NB4 (cell line): ENCODE results near the gene CHCHD6.

Experiments
- DNase-seq: peaks from one replicate; pipeline ENCODE4 v3.0.0; 2010; ENCODE audit warnings: low read depth
- H3K4me3 ChIP-seq: one replicate; pipeline ENCODE4 v1.5.1; 2011; ENCODE audit warnings: mild to moderate bottlenecking, low read depth, low read length, moderate library complexity
- MYC ChIP-seq: IDR thresholded peaks from 2 replicates; pipeline ENCODE4 v1.6.1; 2011; ENCODE audit warnings: low read depth, low read length
- POLR2A ChIP-seq: IDR thresholded peaks from 2 replicates; pipeline ENCODE4 v1.6.1; 2011; ENCODE audit warnings: mild to moderate bottlenecking; ENCODE audit not compliant: insufficient read length; ENCODE audit errors: extremely low read depth
- TF ChIP-seq, protein P1 (sequence below): IDR thresholded peaks from one replicate; pipeline ENCODE4 v1.5.1; 2012; ENCODE audit warnings: low read depth, low read length
- TF ChIP-seq, protein P2 (sequence below): IDR thresholded peaks from 2 replicates; pipeline ENCODE4 v1.6.1; 2011; ENCODE audit warnings: low read depth, low read length

The CHCHD6 gene

DNA sequence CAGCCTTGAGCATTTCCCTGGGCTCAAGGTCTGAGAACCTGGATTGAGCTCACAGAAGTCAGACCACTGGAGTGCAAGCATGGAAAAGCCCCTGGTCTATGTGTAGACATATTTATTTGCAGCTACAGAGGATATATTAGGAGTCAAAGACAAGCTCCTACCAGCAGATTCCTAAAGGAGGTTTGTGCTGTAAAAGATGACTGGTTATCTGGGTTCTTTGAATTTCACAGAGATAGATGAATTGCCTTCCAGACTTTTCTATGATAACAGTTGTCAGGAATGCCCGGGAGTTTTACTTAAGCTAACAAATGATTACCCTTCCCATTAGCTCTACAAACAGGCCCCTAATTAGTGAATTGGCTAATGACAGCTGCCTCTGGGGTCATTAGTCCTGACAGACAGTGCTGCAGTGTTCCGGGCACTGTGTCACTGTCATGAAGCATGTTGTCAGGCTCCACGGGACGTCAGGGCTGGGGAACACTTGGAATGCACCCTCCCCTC, 230.0 kb downstream of the CHCHD6 start:
- no peak overlapping the region for H3K4me3 ChIP-seq
- DNase-seq: no peak
- TF ChIP-seq, protein P1, sequence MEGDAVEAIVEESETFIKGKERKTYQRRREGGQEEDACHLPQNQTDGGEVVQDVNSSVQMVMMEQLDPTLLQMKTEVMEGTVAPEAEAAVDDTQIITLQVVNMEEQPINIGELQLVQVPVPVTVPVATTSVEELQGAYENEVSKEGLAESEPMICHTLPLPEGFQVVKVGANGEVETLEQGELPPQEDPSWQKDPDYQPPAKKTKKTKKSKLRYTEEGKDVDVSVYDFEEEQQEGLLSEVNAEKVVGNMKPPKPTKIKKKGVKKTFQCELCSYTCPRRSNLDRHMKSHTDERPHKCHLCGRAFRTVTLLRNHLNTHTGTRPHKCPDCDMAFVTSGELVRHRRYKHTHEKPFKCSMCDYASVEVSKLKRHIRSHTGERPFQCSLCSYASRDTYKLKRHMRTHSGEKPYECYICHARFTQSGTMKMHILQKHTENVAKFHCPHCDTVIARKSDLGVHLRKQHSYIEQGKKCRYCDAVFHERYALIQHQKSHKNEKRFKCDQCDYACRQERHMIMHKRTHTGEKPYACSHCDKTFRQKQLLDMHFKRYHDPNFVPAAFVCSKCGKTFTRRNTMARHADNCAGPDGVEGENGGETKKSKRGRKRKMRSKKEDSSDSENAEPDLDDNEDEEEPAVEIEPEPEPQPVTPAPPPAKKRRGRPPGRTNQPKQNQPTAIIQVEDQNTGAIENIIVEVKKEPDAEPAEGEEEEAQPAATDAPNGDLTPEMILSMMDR: no peak
- TF ChIP-seq MYC (no peak), POLR2A (no peak)
- TF ChIP-seq, protein P2, sequence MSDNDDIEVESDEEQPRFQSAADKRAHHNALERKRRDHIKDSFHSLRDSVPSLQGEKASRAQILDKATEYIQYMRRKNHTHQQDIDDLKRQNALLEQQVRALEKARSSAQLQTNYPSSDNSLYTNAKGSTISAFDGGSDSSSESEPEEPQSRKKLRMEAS: no peak

DNA sequence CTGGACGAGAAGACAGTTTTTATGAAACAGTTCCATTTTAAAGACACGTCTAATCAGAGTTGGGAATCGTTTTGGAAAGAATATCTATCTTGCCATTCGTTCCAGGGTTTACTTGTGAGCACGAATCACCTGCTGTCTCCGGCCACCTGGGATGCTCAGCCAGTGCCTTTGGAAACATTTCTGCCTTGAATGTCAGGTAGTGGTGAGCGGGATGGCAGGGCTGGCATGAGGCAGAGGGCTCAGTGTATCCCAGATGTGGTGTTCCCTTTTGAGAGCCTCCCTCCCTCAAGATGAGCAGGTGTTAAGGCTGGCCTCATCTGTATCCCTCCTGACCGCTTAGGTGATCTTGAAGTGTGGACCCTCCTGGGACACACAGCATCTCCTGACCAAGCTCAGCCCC, 231.0 kb downstream of the CHCHD6 start:
- DNase-seq: no peak
- H3K4me3 ChIP-seq: no peak overlapping the region
- TF ChIP-seq, protein P1: no peak
- no peak for TF ChIP-seq POLR2A
- TF ChIP-seq MYC: no peak
- TF ChIP-seq, protein P2: no peak

DNA sequence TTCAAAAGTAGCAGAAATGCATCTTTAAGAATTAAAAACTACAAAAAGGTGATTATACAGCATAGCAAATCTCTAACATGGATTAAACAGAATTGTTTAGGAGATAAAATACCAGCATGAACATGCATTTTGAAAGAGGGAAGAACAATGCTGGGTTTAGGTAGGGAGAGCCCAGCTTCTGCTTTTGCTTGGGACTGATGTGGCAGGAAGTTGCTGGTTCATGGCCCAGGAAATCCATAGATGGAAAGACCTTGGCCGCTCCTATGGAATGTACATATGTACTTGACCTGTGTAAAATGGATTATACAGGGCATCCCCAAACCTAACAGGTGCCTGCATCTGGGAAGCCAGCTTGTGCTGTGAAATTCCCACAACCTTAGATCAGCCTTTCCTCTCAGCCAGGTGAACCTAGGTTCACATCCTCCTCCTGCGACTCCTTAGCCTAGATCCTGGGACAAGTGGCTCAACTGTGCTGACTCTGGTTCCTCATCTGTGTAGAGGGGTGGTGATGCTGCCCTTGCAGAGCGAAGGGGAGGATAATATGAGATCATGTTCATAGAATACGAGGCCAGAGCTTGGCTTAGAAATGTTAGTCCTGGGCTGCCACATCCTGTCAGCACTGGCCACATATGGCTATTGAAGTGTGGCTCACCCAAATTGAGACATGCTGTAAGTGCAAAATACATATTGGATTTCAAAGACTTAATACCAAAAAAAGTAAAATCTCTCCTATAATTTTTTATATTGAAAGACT, 231.9 kb downstream of the CHCHD6 start:
- no peak overlapping the region for H3K4me3 ChIP-seq
- TF ChIP-seq MYC (no peak), POLR2A (no peak)
- TF ChIP-seq, protein P2: no peak
- TF ChIP-seq, protein P1: no peak
- no peak for DNase-seq

DNA sequence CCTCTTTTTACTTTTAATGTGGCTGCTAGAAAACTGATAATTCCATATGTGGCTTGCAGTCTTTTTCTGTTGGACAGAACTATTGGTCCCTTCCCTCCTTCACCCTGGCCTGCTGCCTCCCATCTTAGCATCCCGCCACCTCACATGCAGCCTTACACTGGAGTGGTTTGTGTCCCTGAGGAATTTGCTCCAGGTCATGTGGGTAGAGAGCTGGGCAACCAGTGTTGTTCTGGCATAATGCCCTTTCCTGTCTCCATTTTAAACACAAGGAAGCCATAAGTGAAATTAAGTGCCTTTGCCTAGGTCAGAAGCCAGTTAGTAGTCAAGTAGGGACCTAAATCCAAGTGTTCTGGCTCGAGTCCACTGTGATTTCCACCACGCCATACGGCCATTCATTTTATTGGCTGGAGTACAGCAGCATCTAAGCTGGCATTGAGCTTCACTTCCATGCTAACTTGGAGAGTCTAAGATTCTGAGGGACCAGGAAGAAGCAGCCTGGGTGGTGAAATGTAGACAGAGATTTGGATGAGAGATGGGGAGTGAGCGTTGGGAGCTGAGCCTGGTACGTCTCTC, 232.9 kb downstream of the CHCHD6 start:
- TF ChIP-seq, protein P1: no peak
- H3K4me3 ChIP-seq: no peak overlapping the region
- DNase-seq: no peak

DNA sequence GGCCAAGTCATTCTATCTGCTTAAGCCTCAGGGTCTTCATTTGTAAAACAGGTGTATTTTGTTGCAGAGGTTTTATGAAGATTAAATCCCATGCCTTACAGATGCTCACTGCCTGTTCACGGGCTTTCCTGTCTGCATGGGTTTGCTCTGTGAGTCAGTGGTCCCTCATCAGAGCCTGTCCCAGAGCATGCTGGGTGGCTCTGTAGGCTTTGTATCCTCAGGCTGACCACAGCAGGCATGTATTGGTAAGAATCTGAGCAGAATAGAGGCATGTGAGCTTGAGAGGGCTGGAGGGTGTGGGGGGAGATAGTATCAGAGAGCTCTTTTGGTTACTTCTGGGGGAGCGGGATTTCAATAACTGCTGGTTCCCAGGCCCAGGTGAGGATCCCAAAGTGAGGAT, 233.5 kb downstream of the CHCHD6 start:
- TF ChIP-seq, protein P1: no peak
- TF ChIP-seq, protein P2: no peak
- TF ChIP-seq POLR2A (no peak), MYC (no peak)
- no peak for DNase-seq
- no peak overlapping the region for H3K4me3 ChIP-seq
